Measurements from ENCODE around the gene HIGD1A. TPM values are rescaled to one million over a fixed set of nuclear protein-coding genes. Genes with fewer than 3 reads are reported as not detected.
A peak's percentile ranks its signal among the peaks of the same experiment; 100 is the strongest.

HIGD1A gene
- total RNA-seq, result 100 to 1,000 TPM in 3 of 4 donors, 10 to 100 TPM in 1; 45.1 to 123 (median 114) TPM

- peak in 1 of 2 donors; percentile 50 for TF ChIP-seq POLR2A (IDR thresholded peaks at IDR 0.05)
- no peak for TF ChIP-seq CTCF (IDR thresholded peaks at IDR 0.05)
- intact Hi-C loops (cut with DNase I; ENCODE audit: low total_unique reads), result no loop called here
- peak; percentile 94 to 99 for DNase-seq (ENCODE audit: low spot score in 2 of 2)
- WGBS, 2 donors, result 0 to 1% methylated on average over 29 to 43 of the region's 63 CpGs
- peak within 1 kb of the TSS; percentile 77 for H3K4me3 ChIP-seq (ENCODE audit: low read depth, poor library complexity, severe bottlenecking)
These were observed at the start of gene HIGD1A for GRCh38 chr3:42804106-42804830. Gene HIGD1A, minus strand, starts transcription at chr3:42804490. Its CDS starts 10,237 bp downstream, at chr3:42794253.

DNA sequence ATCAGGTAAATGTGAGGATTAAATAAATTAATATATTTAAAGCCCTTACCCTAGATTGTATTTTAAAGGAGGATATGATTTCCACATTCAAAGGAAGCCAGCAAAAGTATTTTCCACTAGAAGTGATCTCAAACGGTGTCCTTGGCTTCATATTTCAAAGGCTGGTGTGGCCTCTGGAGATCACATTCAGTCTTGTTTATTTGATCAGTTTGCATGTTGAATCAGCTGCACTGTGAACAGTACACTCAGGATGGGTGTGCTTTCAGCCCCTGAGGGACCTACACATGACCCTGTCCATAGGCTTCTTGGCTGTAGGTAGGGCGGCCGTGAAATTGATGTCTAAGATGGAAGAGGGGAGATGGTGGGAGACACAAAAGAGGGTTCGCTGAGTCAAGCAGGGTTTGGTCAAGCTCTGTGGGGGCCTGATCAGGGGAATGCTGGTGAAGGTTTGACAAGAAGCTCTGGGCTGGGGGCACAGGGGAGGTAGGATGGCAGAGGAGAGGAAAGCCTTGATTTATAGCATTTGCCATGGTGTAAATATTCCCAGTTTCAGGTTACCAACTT is 49.5 kb upstream of the HIGD1A start:
- H3K4me3 ChIP-seq (ENCODE audit: low read depth, poor library complexity, severe bottlenecking), result no peak overlapping the region
- intact Hi-C loops (cut with DNase I; ENCODE audit: low total_unique reads), result no loop called here
- WGBS, 2 donors, result 76 to 81% methylated on average over 4 of the region's 4 CpGs
- no peak for TF ChIP-seq POLR2A (IDR thresholded peaks at IDR 0.05)
- no peak for TF ChIP-seq CTCF (IDR thresholded peaks at IDR 0.05)
- DNase-seq (ENCODE audit: low spot score in 2 of 2), result peak in 1 of 2 donors; percentile 46

- DNase-seq (ENCODE audit: low spot score in 2 of 2), result peak in 1 of 2 donors; percentile 28
- WGBS, 2 donors, result 57 to 58% methylated on average over 1 of the region's 1 CpG
- H3K4me3 ChIP-seq (ENCODE audit: low read depth, poor library complexity, severe bottlenecking), result no peak overlapping the region
- intact Hi-C loops (cut with DNase I; ENCODE audit: low total_unique reads), result no loop called here
- no peak for TF ChIP-seq POLR2A (IDR thresholded peaks at IDR 0.05)
- TF ChIP-seq CTCF (IDR thresholded peaks at IDR 0.05), result no peak
These were observed 48.8 kb upstream of the HIGD1A start for GRCh38 chr3:42853056-42853455.

DNA sequence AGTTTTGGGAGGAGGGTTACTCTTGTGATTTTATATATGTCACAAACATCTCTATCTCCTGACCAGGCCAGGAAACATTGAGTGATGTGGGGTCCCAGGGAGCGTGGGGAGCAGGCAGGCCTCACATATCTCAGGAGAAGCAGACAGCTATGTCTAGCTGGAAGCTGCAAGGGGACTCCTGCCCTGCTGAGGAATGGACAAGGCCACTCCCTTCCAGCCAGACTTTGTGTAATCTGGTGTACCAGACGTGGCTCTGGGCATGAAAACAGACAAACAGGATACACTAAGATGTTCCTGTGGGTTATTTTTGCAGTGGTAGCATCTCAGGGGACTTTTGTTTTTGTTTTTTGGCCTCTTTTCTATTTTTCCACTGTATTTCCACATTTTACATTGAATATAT is 48.2 kb upstream of the HIGD1A start:
- intact Hi-C loops (cut with DNase I; ENCODE audit: low total_unique reads), result no loop called here
- no peak overlapping the region for H3K4me3 ChIP-seq (ENCODE audit: low read depth, poor library complexity, severe bottlenecking)
- peak; percentile 52 to 85 for DNase-seq (ENCODE audit: low spot score in 2 of 2)
- WGBS, 2 donors, result 33 to 40% methylated on average over 2 of the region's 2 CpGs
- TF ChIP-seq CTCF (IDR thresholded peaks at IDR 0.05) (no peak), POLR2A (IDR thresholded peaks at IDR 0.05) (no peak)

GRCh38 chr3:42851228-42851834 is 47.0 kb upstream of the HIGD1A start:
- TF ChIP-seq POLR2A (IDR thresholded peaks at IDR 0.05) (no peak), CTCF (IDR thresholded peaks at IDR 0.05) (no peak)
- peak in 1 of 2 donors; percentile 83 for DNase-seq (ENCODE audit: low spot score in 2 of 2)
- H3K4me3 ChIP-seq (ENCODE audit: low read depth, poor library complexity, severe bottlenecking), result no peak overlapping the region
- intact Hi-C loops (cut with DNase I; ENCODE audit: low total_unique reads), result no loop called here
- WGBS, 2 donors, result 83% methylated on average over 6 of the region's 6 CpGs

Data from lower leg skin (tissue), 4 donors.